GM23338 (cell line): ENCODE measurements around the gene PTRHD1.
A peak's percentile ranks its signal among the peaks of the same experiment; 100 is the strongest.

Experiments
- CTCF ChIP-seq, 2 experiments: fragments of 200-600 bp in 1 of 2; sonication (generic) in 1 of 2; conservative IDR thresholded peaks; 2 replicates each; pipeline versions ENCODE4 v1.5.1 to v1.6.1; 2016 to 2017; ENCODE audit warnings: antibody characterized with exemption in 2 of 2, low read depth in 2 of 2, mild to moderate bottlenecking in 2 of 2, moderate library complexity in 1 of 2
- POLR2AphosphoS5 ChIP-seq: IDR thresholded peaks from 2 replicates; pipeline ENCODE4 v1.6.1; 2016; ENCODE audit warnings: antibody characterized with exemption, low read depth
- REST ChIP-seq: IDR thresholded peaks from one replicate; pipeline ENCODE4 v1.6.1; 2018; ENCODE audit warnings: antibody characterized with exemption; ENCODE audit not compliant: unreplicated experiment
- ZNF462 ChIP-seq: fragments of 250-450 bp; sonication (Bioruptor Pico); IDR thresholded peaks from 2 replicates; pipeline ENCODE4 v1.5.0; 2020; ENCODE audit warnings: mild to moderate bottlenecking, moderate library complexity

GRCh38 chr2:24825883-24826772 lies 32.9 kb upstream of the PTRHD1 start:
- TF ChIP-seq REST = no peak
- no peak for TF ChIP-seq ZNF462 (CRISPR knock-in tag)
- peak in 1 of 2 experiments; percentile 23; a peak in 2 of 4 replicates for TF ChIP-seq CTCF (conservative IDR thresholded peaks at IDR 0.05; ENCODE audit: low read depth in 2 of 2)
- no peak for TF ChIP-seq POLR2AphosphoS5
